HG03025 (cell line): ENCODE results near the gene ALDH3B1.
A peak's percentile ranks its signal among the peaks of the same experiment; 100 is the strongest.

Source experiments
- ATAC-seq: cut with Tn5 transposase; IDR thresholded peaks from one replicate; pipeline ENCODE4 v1.9.1; 2021; ENCODE audit warnings: mild to moderate bottlenecking, moderate library complexity; ENCODE audit not compliant: unreplicated experiment, low FRiP score

Gene ALDH3B1

DNA sequence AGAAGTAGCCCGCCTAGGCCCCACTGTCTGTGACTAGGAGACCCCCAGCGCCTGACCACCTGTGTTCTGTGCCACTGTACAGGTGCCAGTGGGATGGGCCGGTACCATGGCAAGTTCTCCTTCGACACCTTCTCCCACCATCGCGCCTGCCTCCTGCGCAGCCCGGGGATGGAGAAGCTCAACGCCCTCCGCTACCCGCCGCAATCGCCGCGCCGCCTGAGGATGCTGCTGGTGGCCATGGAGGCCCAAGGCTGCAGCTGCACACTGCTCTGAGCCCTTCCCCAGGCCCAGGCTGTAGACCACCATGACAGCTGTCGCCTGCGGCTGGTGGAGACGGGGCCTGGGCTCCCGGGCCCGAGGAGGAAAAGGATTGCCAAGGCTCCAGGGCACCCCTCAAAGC lies 17.5 kb downstream of the ALDH3B1 start:
- no peak for ATAC-seq

DNA sequence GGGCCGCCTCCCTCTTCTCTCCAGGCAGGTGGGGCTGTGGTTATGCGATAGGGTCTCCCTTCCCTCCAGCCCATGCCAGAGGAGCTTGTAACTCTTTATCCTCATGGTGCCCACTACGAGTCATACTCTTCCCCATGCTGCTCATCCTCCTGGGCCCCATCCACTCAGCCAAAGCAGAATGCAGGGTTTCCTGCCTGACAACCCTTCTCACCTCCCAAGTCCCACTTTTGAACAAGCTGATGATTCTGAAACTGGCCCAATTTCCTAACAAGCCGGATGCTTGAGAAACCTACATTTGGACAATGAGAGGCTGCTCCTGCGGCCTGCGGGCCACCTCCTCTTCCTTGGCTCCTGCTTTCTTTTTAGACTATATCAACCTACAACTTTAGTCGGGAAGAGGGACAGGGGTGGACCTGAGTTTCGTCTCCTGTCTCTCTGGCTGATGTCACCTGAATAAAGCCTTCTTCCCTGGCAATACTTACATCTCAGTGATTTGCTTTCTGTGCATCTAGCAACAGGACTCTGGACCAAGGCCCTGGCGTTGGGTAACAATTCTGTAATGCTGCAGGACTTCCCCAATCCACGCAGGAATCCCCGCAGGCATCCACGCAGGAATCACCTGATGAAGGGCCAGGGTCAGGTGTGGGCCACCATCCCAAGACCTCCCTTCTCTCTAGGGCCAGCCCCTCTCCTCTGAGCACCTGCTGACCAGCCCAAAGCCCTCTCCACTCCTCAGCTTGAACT lies 18.8 kb downstream of the ALDH3B1 start:
- ATAC-seq: no peak

DNA sequence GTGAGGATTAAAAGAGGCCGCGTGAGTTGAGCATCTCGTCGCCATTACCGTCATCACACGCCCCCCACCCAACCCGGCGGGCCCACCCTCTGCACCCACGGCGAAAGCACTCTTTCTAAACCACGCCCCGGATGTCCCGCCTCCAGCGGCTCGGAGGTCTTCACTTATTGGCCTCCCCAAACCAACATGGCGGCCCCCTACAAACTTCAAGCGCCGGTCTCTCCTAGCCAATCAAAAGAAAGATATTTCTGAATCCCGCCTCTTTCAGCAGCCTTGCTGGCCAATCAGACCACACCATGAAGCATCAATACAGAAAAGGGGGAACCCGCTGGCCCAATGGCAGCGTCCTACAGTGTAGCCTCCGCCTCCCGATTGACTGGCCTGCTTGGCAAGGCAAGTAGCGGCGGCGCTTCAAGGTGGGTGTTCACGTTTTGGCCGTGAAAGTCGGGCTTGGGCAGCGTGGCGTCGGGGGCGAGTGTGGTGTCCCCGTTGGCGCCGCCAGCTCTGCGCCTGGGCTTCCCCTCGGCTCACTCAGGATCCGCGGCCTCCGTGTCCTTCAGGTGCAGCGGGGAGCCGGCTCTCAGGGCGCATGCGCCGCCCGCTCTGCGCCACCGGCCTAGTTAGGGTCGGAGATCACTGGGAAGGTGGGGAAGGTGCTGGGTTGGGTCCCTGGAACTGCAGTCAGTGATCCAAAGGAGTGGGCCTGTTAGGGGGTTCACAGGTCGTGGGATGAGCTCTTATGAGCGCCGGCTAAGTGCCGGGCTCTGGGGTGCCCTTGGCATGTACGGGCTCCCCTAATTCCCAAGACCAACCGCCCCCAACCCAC lies 20.4 kb downstream of the ALDH3B1 start, which contains the start of gene NDUFS8:
NDUFS8 (plus strand) TSS at position 364 of the 826 bp plus-strand sequence. CDS start 1,471 bp downstream, outside the sequence.
- ATAC-seq: peak; percentile 82

DNA sequence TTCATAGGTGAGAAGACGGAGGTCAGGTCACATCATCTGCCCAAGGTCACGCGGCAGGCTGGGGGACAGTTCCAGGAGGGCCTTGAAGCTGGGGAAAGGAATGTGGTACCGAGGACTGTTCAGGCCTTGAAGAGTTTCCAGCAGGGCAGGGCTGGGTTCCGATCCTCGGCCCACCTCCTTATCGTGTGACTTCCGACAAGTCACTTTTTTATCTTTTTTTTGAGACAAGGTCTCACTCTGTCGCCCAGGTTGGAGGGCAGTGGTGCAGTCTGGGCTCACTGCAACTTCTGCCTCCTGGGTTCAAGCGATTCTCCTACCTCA lies 21.0 kb downstream of the ALDH3B1 start:
- no peak for ATAC-seq

DNA sequence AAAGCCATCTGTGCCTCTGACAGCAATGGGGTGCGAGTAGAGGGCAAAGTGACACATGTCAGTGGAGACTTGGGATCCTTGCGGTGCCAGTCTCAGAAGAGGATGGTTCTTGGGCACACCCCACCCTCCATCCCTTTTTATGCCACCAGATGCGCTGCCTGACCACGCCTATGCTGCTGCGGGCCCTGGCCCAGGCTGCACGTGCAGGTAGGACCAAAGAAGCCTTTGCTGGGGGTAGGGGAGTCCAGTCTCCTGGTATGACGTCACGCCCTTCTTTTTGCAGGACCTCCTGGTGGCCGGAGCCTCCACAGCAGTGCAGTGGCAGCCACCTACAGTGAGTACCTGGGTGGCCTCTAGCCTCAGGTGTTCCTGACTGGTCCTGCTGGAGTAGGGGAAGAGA lies 21.9 kb downstream of the ALDH3B1 start:
- ATAC-seq: no peak

DNA sequence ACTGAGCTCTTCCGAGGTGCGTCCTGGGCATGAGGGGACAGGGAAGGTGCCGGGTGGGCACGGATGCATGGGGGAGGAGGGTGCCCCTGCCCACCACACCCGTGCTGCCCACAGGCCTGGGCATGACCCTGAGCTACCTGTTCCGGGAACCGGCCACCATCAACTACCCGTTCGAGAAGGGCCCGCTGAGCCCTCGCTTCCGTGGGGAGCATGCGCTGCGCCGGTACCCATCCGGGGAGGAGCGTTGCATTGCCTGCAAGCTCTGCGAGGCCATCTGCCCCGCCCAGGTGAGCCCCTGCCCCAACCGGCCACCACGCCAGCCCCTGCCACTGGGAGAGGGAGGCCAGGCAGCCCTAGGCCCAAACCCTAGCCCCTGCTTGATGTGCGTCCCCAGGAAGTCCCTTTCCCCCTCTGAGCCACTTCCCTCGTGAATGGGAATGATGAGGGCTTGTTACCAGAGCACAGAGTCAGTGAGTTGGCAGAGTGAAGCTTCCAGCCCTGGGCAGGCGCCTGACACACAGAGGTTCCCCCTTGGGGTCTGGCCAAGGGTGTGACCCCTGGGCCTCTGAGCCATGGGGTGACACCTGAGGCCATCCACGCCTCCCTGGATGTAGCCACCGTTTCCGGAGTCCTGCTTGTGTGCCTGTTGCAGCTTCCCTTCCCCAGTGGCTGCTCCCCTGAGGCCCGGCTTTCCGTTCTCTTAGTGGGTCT lies 23.0 kb downstream of the ALDH3B1 start:
- no peak for ATAC-seq

DNA sequence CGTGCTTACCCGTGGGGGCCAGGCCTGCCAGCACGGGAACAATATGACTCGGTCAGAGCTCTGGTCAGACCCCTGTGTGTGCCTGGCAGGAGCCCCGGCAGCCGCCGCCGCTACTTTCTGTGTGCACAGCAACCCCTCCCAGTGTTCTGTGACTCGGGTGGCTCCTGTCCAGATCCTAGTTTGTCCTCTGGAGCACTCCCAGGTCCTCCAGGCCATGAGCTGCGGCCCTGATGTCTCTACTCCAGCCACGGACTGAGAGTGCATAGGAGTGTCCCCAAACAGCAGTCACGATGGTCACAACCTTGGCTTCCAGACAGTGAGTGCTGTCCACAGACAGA lies 23.6 kb downstream of the ALDH3B1 start:
- ATAC-seq: no peak

DNA sequence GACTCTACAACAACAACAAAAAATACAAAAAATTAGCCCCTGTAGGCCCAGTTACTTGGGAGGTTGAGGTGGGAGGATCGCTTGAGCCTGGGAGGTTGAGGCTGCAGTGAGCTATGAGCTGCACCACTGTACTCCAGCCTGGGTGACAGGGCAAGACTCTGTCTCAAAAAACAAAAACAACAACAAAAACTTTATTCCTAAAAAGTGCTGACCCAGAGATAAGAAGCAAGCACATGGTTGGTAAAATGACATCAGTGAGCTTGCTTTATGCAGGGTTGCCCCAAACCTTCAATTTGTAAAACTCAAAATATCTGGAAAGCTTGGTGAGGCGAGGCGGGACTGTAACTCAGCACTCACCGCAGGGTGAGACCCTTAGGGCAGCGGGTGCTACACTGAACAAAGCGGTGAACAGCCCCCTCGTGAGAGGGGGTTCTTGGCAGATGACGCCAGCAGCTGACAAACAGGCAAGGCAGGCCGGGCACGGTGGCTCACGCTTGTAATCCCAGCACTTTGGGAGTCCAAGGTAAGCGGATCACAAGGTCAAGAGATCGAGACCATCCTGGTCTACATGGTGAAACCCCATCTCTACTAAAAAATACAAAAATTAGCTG lies 25.2 kb downstream of the ALDH3B1 start:
- ATAC-seq: no peak

DNA sequence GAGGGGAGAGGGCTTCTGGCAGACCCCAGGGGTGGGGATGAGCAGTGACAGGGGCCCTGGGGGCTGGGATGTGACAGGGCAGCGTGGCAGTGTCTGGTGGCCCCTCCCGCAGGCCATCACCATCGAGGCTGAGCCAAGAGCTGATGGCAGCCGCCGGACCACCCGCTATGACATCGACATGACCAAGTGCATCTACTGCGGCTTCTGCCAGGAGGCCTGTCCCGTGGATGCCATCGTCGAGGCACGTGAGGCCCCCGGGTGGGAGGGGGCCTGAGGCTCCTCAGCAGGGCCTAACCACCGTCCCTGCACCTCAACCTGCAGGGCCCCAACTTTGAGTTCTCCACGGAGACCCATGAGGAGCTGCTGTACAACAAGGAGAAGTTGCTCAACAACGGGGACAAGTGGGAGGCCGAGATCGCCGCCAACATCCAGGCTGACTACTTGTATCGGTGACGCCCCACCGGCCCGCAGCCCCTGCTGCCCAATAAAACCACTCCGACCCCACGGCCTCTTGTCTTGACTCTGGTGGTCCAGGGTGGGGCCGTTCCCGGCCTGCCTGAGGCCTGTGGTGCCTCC lies 26.1 kb downstream of the ALDH3B1 start:
- ATAC-seq: no peak

DNA sequence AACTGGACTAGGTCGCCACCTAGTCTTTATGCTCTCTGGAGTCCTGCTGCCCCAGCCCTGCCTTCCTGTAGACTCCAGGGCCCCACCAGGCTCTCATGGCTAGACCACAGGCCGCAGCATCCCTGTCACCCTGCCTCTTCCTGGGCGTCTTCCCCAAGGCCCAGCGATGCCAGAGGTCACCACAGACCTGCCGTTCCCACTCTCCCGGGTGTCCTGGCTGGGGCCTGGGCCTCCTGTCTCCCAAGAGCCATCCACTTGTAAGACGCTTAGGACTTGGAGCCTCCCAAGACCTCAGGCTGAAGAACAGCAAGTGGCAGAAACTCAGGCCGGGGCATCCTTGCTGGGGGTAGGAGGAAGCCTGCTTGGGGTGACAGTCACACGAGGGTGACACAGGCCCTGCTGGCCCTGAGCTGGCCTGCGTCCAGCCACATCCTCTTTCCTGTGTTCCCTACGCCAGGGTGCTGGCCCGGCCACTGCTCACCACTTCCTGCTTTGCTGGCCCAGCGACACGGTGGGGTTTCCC lies 26.7 kb downstream of the ALDH3B1 start:
- ATAC-seq: no peak

DNA sequence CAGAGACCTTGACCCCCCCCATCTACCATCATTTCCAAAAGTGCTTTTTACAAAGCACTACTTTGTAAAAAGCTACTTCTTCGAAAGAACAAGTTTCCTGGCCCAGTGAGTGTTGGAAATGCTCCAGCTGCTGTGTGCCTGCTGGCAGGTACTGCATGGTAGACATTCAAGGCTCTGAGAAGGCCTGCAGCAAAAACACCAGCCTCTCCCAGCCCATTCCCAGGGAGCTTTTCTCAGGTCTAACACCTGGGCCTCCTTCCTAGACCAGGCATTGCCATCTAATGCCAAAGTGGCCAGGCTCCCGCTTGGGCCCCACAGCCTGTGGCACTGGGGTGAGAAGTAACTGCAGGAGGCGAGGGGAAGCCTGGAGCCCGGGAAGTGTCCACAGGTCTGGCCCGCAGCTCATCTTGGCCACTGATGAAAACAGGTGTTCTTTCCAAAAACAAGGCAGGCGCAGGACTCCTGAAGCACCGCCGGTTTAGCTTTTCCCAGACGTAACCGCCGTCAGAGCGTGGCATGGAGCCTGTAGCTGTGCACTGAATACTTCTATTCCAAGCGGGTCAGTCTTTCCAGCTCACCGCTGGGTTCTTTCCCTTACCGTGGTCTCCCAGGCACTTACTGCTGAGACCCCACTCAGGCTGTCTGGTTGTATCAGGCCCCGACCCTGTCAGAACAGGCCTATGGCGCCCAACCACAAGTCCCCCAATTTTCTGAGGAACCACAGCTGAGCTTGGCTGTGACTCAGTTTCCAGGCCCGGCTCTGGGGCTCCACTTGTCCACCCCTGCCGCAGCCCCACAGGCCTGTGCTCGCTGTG lies 27.5 kb downstream of the ALDH3B1 start:
- no peak for ATAC-seq

DNA sequence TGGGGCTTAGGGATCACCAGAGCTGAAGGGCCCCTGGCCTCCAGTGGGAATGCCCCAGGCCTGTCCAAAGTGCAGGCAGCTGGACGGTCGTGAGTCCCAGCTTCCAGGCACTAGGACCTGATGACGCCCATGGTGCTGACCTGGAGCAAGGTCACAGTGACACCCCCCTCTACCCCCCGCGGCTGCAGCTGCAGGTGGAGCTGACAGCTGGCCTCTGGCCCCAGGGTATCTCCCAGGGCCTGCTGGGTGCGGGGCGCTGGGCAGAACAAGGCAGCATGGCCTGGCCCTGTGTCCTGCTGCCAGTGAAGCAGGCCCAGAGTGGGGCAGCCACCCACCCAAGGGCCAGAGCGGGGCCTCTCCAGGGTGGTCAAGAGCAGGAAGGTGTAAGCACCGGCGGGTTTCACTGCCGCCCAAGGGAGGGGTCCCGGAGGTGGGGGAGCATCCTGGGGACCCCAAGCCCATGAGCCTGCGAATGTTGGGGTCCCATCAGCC lies 28.1 kb downstream of the ALDH3B1 start:
- no peak for ATAC-seq

DNA sequence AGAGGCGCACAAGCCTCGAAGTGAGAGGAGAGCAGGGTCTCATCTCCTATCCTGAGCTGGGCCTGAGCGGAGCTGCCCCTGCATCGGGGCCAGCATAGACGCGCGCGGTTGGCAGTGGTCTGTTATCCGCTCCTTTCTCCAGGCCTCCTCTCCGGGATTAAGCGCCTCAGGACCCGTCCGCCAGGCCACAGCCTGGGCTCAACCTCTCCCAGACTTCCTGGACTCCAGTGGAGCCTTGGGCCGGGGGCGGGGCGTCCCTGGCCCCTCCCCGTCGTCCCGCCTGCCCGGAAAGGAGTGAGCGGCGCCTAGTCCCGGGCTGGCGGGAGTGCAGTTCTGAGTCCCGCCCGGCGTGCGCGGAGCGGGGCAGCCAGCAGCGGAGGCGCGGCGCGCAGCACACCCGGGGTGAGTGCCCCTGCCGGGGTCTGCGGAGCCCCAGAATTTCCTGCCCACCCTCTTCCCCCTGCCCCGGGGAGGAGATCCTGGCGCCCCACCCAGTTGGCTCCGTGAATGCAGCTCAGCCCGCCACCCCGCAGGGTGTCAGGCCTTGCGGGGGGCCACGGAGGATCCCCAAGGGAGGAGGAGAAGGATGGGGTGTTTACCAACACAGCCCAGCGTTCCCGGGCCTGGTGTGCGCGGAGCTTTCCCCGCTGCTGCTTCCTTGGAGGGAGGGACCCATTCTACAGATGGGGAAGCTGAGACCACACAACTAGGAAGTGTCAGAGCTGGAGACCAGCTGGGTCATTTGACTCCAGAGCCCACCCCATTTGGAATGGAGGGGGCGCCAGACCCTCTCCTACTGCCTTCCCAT lies 28.8 kb downstream of the ALDH3B1 start, which contains the start of gene TCIRG1:
TCIRG1 (plus strand) TSS at position 308 of the 808 bp plus-strand sequence. CDS start 2,247 bp downstream, outside the sequence.
- ATAC-seq: no peak

DNA sequence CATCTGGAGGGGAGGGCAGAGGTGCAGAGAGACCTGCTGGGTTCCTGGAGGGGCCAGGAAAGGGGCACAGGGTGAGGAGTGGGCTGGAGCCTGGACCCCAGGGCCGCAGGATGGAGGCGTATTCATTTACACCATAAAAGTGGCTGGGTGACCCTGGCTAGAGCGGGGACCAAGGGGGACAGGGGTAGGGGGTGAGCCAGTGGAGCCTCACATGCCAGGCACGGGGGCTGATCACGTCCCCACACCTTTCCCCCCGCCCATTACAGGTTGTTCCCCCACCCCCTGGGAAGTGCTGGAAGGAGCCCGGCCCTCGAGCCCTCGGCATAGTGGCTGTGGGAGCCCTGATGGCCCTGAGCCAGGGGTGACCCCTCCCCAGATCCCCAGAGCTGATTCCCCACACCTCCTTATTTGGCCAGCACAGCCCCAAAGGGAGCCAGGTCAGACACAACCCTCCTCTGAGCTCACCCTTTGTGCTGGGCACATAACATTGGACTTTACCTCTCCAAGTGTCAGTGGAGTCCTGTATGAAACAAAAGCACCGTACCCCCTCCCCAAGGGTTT lies 29.5 kb downstream of the ALDH3B1 start:
- ATAC-seq: no peak

DNA sequence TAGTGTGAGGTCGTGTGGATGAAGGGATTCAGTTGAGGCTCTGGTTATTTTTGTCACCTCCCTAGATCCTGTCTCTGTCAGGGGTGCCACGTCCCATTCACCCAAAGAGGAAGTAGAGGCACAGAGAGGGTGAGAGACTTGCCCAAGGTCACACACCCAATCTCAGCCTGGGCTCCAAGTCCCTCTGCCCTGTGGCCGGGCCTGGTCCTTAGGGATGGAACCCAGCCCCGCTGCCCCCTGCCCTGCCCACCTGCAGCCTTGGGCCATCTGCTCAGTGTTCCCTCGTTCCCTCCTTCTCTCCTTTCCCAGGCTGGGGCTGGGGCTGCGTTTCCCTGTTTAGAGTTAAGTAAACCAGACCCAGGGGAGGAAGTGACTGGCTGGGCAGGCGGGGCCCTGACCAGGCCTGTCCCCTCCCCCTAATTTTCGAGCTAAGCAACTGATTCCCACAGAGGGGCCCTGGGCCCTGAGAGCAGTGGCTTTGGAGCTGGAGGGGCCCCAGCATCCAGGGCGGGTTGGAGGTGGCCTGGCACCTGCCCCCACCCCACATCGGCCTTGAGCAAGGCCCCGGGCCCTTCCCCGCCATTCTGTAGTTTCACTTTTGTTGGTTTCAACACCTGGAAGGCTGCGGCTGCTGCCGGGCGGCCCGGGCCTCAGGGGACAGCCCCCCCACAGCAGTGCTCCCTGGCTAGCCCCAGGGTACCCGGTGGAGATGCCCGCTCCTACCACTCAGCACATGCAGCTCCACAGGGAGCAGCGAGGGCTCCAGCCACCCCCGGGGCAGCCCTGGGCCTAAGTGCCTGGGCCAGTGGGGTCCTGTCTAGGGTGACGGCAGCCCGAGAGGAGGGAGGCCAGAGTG lies 30.2 kb downstream of the ALDH3B1 start:
- no peak for ATAC-seq

DNA sequence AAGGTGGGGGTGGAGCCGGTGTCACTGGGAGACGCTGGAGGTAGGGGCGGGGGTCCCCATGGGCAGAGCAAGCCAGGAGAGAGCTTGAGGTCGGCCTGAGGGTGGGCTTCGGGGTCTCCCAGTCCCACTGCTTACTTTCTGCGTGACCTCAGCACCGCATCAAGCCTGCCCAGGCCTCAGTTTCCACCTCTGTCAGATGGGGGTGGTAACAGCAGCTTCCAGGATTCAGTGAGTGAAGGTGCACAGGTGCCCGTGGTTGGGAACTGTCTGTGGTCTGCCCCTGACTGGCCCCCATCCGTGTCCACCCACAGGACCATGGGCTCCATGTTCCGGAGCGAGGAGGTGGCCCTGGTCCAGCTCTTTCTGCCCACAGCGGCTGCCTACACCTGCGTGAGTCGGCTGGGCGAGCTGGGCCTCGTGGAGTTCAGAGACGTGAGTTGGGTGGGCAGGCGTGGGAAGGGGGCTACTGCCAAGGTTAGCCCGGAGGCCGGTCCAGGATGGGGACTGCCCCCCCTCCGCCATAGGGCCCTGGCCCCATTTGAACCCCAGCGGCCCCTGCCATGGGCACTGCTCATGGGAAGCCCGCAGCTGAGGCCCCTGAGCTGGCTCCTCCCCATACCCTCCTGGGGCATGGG lies 30.9 kb downstream of the ALDH3B1 start:
- ATAC-seq: no peak
